ENCODE measurements around the gene SAMD1. TPM values are rescaled to one million over a fixed set of nuclear protein-coding genes. Genes with fewer than 3 reads are reported as not detected.

The SAMD1 gene
- total and polyA plus RNA-seq, 9 of the 15 experiments (the other 6 are each of a cell fraction or from before 2014, with no cell fraction given), result 2.9 to 96.0 (median 43.5) TPM

GRCh38 chr19:14091081-14091812 lies 696 bp upstream of the SAMD1 start (continued):
- TF ChIP-seq, protein P1, sequence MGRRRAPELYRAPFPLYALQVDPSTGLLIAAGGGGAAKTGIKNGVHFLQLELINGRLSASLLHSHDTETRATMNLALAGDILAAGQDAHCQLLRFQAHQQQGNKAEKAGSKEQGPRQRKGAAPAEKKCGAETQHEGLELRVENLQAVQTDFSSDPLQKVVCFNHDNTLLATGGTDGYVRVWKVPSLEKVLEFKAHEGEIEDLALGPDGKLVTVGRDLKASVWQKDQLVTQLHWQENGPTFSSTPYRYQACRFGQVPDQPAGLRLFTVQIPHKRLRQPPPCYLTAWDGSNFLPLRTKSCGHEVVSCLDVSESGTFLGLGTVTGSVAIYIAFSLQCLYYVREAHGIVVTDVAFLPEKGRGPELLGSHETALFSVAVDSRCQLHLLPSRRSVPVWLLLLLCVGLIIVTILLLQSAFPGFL (CRISPR knock-in tag; IDR thresholded peaks at IDR 0.05), result no peak; the same call in 1 of the 2 replicates
- TF ChIP-seq CBFB (CRISPR knock-in tag; IDR thresholded peaks at IDR 0.05), result no peak
- no peak for TF ChIP-seq MTA2 (IDR thresholded peaks at IDR 0.05; ENCODE audit: low read depth)
- TF ChIP-seq IFI16 (CRISPR knock-in tag; IDR thresholded peaks at IDR 0.05), result no peak
- TF ChIP-seq MAFK (IDR thresholded peaks at IDR 0.05; ENCODE audit: low read length), result no peak
- TF ChIP-seq ARHGAP35 (IDR thresholded peaks at IDR 0.05; ENCODE audit: partially characterized antibody), result no peak
- TF ChIP-seq GTF2F1 (IDR thresholded peaks at IDR 0.05; ENCODE audit: low read depth, low read length), result no peak
- no peak for TF ChIP-seq TCFL5 (CRISPR knock-in tag; conservative IDR thresholded peaks at IDR 0.05)
- TF ChIP-seq KDM5B (IDR thresholded peaks at IDR 0.05; ENCODE audit: insufficient replicate concordance, low read depth, low read length), result peak; percentile 60
- TF ChIP-seq, protein P2, sequence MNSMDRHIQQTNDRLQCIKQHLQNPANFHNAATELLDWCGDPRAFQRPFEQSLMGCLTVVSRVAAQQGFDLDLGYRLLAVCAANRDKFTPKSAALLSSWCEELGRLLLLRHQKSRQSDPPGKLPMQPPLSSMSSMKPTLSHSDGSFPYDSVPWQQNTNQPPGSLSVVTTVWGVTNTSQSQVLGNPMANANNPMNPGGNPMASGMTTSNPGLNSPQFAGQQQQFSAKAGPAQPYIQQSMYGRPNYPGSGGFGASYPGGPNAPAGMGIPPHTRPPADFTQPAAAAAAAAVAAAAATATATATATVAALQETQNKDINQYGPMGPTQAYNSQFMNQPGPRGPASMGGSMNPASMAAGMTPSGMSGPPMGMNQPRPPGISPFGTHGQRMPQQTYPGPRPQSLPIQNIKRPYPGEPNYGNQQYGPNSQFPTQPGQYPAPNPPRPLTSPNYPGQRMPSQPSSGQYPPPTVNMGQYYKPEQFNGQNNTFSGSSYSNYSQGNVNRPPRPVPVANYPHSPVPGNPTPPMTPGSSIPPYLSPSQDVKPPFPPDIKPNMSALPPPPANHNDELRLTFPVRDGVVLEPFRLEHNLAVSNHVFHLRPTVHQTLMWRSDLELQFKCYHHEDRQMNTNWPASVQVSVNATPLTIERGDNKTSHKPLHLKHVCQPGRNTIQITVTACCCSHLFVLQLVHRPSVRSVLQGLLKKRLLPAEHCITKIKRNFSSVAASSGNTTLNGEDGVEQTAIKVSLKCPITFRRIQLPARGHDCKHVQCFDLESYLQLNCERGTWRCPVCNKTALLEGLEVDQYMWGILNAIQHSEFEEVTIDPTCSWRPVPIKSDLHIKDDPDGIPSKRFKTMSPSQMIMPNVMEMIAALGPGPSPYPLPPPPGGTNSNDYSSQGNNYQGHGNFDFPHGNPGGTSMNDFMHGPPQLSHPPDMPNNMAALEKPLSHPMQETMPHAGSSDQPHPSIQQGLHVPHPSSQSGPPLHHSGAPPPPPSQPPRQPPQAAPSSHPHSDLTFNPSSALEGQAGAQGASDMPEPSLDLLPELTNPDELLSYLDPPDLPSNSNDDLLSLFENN (IDR thresholded peaks at IDR 0.05; ENCODE audit: low read depth in 2 of 2, low read length in 2 of 2), result no peak
- no peak for TF ChIP-seq ZNF197 (CRISPR knock-in tag; IDR thresholded peaks at IDR 0.05; ENCODE audit: low read depth)
- TF ChIP-seq ILF3 (IDR thresholded peaks at IDR 0.05; ENCODE audit: borderline replicate concordance), result no peak; the same call in 1 of the 2 replicates
- TF ChIP-seq TAF7 (tag; IDR thresholded peaks at IDR 0.05), result no peak
- no peak for TF ChIP-seq MIER1 (IDR thresholded peaks at IDR 0.05; ENCODE audit: low read depth)
- TF ChIP-seq RBM25 (IDR thresholded peaks at IDR 0.05; ENCODE audit: low read depth, low read length, severe bottlenecking), result peak; percentile 30
- no peak for TF ChIP-seq NFXL1 (CRISPR knock-in tag; IDR thresholded peaks at IDR 0.05)
- peak; percentile 31 to 46; a peak in 1 of 4 replicates for TF ChIP-seq FOXK2 (conservative IDR thresholded peaks at IDR 0.05 in 1 of 2, IDR thresholded peaks at IDR 0.05 in 1 of 2; ENCODE audit: low read depth in 2 of 2)
- no peak for TF ChIP-seq ZNF175 (CRISPR knock-in tag; IDR thresholded peaks at IDR 0.05; ENCODE audit: low read depth)
- TF ChIP-seq ZNF224 (CRISPR knock-in tag; IDR thresholded peaks at IDR 0.05), result no peak
- no peak for TF ChIP-seq NR3C1 (CRISPR knock-in tag; IDR thresholded peaks at IDR 0.05)
- no peak for TF ChIP-seq NFIC (IDR thresholded peaks at IDR 0.05)
- no peak for TF ChIP-seq SIRT6 (IDR thresholded peaks at IDR 0.05; ENCODE audit: low read depth, low read length)
- no peak for TF ChIP-seq HDGF (IDR thresholded peaks at IDR 0.05)
- no peak for TF ChIP-seq HMBOX1 (IDR thresholded peaks at IDR 0.05)
- TF ChIP-seq ESRRB (CRISPR knock-in tag; IDR thresholded peaks at IDR 0.05; ENCODE audit: borderline replicate concordance), result no peak
